GM18951 (cell line): ENCODE results near the gene CYBC1.
A peak's percentile ranks its signal among the peaks of the same experiment; 100 is the strongest.

Source experiments
- POLR2A ChIP-seq: IDR thresholded peaks from 4 replicates; pipeline ENCODE4 v1.6.1; 2011; ENCODE audit warnings: mild to moderate bottlenecking; ENCODE audit not compliant: insufficient read length, insufficient read depth; ENCODE audit errors: extremely low read depth
- in situ Hi-C: fragments of 300-500 bp; cut with MboI; formaldehyde crosslinking; loops from one replicate; pipeline ENCODE4 v1.12.0; 2022; ENCODE audit warnings: low sequenced_read_pairs, mixed read lengths, inconsistent platforms; ENCODE audit not compliant: unreplicated experiment

Gene CYBC1

DNA sequence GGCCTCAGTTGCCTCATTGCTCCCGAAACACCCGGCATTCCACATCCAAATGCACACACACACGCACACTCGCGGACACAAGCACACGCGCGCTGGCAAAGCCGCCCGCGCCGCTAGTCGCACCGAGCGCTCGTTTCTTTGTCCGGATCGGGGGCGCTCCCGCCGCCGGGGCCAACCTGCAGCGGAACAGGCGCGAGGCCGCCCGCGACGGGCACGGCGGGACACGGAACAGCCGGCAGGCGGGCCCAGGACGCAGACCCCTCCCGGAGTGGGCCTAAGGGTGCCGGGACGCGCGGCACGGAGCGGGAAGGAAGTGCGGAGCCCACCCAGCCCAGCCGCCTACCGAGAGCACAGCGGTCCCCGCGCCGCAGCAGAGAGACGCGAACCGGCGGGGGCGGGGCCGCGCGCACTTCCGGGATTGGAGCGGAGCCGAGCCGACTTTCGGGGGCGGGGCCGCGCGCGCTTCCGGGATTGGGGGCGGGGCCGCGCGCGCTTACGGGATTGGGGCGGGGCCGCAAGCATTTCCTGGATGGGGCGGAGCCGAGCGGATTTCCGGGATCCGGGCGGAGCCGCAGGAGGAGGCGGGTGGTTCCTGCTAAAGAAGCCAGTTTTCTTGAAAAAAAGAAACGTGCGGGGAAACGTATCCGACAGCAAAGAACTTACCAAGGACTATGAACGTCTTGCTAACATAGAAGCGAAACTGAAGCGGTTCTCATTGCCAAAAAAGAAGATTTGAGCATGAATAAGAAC is at the start of gene CYBC1:
Gene CYBC1 (minus strand): TSS at position 396 of the 750 bp plus-strand sequence. CDS start 1,498 bp downstream, outside the sequence.
- peak; percentile 92 for TF ChIP-seq POLR2A
- in situ Hi-C loops: no loop called here

DNA sequence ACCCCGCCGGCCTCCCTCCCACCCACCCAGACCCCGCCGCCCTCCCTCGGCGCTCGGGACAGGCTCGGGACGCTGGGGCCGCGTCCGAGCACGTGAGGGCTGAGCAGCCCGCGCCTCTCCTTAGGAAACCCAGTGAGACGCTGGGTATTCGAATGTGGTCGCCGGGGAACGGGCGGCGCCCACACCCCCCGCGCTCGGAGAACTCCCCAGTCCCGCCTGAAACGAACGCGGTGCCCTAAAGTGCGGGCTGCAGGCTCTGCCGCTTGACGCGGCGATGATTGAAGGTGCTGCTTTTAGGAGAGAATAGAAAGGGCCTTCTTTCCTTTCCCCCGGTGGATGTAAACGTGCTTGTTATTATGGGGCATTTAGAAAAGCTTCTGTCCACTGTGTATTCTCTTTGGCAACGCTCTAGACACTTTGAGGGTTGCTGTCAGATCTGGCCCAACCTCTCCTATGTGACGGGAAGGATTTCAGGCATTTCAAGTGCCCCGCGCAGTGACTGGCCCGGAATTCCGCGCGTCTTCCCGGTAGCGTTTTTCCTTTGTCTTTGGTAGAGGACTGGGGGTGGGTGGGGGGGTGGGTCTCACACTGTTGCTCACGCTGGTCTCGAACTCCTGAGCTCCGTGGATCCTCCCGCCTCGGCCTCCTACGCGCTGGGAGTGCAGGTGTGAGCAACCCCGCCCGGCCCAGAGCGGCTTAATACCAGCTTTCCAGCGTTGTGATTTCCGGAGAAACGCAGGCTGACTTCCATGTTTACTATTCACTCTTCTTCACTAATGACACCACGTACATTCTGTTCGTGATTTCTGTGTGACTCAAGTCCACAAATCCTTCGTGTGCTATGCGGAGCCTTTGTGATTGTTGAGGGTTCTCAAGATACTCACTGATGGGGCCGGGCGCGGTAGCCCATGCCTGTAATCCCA is 47.2 kb upstream of the CYBC1 start:
- in situ Hi-C loops: no loop called here
- TF ChIP-seq POLR2A: no peak

DNA sequence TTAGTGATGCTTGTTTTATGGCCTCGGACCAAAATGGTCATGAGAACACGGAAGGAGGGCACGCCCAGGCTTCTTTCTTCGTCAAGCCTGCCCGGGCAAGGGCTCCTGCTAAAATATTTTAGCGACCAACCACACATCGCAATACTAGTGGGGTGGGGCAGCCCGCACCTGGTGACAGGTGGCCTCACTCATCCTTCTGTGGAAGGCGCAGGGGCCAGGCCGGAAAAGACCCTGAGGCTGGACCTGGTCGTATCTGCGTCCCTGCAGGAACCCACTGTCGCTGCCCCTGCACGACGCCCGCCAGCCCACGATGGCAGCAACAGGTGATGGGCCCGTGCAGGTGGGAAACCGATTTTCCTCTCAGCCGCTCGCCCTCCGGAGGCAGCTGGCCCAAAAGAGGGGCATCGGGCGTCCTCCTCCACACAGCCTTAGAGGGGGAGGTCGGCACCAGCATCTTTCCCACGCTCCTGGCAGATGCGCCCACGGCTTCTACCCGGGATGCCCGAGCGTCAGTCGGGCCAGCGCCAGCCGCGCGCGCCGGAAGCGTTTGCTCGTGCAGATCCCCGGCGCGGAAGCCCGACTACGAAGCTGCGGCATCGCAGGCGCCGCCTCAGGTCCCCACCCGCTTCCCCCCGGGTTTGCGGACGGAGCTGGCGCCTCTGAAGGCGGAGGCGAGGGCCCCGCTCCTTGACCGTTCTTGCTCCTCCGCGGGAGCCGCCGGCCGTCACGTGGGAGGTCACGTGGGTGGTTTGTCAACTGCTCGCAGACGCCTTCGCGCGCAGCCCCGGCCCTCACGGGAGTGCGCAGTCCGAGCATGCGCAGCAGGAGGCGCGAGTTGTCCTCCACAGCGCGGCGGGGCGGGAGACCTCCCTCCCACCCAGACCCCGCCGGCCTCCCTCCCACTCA is 46.2 kb upstream of the CYBC1 start:
- in situ Hi-C loops: no loop called here
- TF ChIP-seq POLR2A: peak; percentile 72

DNA sequence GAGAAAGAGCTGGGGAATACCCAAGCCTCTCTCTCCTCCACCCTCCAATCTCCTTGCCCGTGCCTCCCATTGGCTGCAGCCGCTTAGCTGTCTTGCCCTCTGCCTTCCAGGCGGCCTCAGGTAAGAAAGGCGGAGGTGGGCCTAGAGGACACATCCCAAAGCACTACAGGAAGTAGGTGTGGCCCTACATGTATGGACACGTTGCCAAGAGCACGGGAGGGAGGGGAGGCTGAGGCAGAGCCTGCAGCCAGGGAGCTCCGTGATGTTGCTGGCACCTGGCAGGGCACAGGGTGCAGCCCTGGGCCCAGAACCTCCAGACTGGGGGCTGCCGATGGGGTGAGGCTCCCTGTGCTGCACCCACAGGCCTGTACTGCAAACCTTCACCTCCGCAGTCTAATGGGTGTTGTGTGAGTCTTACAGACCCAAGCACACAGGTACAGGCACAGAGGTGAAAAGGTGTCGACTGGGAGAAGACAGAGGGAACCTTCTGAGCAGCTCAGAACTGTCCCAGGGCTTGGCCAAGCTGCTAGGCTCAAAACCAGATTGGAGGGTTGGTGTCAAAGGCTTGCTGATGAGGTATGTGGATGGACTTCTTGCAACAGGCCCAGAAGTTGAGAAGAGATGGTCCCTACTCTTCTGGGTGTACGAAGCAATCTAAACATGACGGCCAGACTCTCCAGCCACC is 45.4 kb upstream of the CYBC1 start:
- no peak for TF ChIP-seq POLR2A
- in situ Hi-C loops: no loop called here

DNA sequence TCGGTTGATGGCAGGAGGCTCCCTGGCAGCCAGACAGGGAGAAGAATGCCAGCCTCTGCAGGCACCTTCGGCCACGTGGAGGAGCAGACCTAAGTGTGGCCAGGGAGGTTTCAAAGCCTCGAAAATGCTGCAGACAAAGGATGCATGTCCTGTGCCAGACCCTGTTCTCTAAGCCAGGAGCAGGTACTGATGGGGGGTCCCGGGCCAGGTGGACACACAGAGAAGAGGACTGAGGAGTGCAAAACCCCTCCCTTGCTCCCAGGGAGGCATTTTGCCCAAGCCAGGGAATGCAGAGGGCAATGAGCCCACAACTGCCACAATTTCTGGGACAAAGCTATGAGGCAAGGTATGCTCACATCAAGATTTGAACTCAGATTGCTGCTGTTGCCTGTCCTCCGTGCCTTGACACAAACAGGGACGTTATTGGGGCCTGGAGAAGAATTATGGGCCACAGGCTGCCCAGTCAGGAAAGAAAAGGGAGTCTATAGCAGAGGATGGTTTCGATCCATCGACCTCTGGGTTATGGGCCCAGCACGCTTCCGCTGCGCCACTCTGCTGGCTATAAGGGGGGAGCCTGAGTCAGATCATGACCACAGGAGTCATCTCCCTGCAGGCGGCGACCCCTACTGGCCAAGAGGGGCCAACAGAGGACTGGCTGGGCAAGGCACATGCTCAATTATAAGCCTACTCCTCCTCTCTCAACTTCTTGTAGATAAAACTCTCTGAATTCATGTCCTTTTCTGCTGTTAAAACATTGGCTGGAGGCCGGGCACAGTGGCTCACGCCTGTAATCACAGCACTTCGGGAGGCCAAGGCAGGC is 43.9 kb upstream of the CYBC1 start:
- in situ Hi-C loops: no loop called here
- TF ChIP-seq POLR2A: no peak

DNA sequence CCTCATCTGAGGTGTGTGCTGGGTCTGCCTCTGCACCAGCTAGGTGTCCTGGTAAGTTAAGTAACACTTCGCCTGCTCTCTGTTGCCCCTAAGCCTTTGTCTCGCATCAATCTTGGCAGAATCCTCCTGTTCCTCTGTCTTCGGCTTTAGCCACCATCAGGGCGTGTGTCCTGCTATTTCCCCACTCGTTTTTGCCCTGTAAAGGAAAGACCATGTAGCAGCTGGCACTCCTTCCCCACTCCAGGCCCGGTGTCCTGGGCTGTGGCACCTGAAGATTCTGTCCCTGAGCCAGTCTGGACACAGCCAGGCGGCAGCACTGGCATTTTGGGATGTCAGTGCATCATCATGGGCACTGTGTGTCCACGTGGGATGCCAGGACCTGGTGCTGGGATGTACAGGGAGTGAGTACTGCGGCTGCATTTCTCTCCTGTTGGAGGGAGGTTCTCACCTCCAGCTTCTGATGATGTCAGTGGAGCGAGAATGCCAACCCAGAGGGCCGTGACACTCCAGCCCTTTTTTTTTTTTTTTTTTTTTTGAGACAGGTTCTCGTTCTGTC is 42.8 kb upstream of the CYBC1 start:
- in situ Hi-C loops: no loop called here
- no peak for TF ChIP-seq POLR2A

DNA sequence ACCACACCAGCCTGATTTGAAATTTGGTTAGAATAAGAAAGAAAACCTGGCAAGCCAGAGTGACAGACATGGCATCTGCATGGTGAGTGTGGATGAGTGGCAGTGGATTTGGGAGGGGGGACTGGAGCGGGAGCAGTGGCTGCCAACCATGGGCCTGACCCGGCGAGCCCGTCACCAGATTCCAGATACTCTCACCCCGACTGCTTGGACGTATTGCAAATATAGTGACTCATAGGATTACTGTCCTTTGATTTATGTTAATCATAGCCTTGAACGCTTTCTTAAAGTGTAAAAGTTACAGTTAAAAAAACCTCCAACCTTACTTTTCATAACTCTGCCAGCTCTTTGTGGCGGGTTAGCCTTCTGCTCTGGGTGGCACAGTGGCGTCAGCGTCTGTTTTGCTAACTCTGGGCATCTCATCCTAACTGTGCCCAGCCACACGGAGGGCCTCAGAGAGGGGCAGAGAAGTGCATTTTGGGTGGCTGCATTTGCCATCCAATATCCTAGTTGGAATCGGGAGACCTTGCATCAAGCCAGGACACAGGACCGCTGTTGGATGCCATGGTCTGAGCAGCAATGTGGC is 42.2 kb upstream of the CYBC1 start:
- in situ Hi-C loops: no loop called here

DNA sequence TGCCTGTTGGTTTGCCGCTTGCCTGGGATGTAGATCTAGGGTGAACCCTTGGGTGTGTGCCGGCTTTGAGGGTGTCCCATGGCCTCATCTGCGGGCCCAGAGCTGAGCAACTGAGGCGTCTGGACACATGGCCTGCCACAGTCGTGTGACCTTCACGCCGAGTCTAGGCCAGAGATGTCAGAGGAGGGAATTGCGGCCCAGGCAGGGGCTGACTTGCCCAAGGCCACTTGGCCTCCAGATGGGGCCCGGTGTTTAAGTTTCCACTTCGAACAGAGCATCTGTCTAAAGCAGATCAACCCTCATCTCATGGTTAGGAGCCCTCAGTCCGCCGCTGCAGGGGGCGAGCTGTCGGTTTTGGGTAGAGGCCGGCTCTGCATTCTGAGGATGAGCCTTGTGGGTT is 41.0 kb upstream of the CYBC1 start:
- TF ChIP-seq POLR2A: no peak
- in situ Hi-C loops: no loop called here

More for the DNA sequence above, 42.2 kb upstream of the CYBC1 start:
- TF ChIP-seq POLR2A: no peak

DNA sequence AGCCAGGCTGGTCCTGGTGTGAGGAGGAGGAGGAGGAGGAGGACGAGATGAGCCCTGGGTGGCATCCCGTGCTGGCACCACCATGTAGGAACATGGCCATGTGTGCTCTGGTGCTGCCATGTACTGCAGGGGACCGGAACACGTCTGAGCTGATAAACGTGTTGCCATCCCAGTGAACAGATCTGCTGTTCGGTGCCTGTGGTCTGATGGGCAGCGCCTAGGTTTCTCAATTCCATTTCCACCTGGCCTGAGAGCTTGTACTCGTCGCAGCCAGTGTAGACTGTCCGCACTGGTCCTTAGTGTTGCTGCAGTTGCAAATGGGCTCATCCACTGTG is 40.6 kb upstream of the CYBC1 start:
- no peak for TF ChIP-seq POLR2A
- in situ Hi-C loops: no loop called here

DNA sequence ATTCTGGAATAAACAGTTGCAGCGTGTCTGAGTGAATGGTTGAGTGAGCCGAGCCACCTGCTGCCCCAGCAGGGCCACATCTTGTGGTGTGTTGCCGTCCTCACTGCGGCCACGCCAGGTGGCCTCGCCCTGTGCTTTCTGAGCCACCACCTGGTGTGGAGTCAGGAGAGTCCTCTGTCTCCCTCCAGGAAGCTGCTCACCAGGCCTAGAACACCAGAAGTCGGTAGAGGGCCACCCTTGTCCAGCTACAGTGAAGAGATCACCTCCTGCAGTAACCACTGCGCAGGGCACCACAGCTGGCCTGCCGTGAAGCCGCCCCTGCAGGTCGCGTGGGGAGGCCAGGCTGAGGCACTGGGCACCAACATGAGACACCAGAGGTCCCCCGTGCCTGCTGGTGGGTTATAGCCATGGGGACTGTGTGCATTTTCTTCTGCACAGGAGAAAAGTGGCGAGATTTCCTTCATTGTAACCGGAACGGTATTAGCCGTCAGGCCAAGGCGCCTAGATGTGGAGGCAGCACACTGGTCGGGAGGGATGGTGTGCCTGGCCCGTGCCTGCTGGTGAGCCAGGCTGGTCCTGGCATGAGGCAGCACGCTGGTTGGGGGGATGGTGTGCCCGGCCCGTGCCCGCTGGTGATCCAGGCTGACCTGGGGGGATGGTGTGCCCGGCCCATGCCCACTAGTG is 40.1 kb upstream of the CYBC1 start:
- no peak for TF ChIP-seq POLR2A
- in situ Hi-C loops: no loop called here
